A549 (cell line): ENCODE results near the gene NTSR1. TPM values are rescaled to one million over a fixed set of nuclear protein-coding genes. Genes with fewer than 3 reads are reported as not detected.

ENCODE experiments used
- ATAC-seq, 2 experiments: fragments of 200-7000 bp in 1 of 2; fragments of >200 bp in 1 of 2; cut with Nextera tagmentation in 1 of 2; cut with Tn5 transposase in 1 of 2; 3 replicates each; pipeline versions ENCODE4 v1.8.0 to v1.9.1; 2018 to 2020; ENCODE audit warnings: mild to moderate bottlenecking in 1 of 2, moderate library complexity in 1 of 2
- CTCF ChIA-PET: fragments of 300-600 bp; sonication (Branson Sonifier 250); formaldehyde crosslinking; extraction: SDS; loops from one replicate; lab custom pipeline; 2021; ENCODE audit warnings: antibody characterized with exemption, inconsistent platforms; lab: Yijun Ruan, JAX
- POLR2A ChIA-PET: fragments of 350-600 bp; formaldehyde crosslinking; extraction: SDS; loops from one replicate; lab custom pipeline; 2021; ENCODE audit warnings: antibody characterized with exemption, inconsistent platforms; lab: Yijun Ruan, JAX
- DNase-seq, 2 experiments: peaks; one replicate each; pipeline versions ENCODE4 v3.0.0 to v3.0.0-alpha.2; 2011 to 2016; ENCODE audit warnings: low read depth in 1 of 2, low spot score in 1 of 2
- FAIRE-seq: peaks from 2 replicates; lab custom pipeline; 2011; peaks lifted over from hg19 to GRCh38; lab: Jason Lieb, UNC
- H3K27ac ChIP-seq, 2 experiments: fragments of >200 bp; sonication (Bioruptor Twin); formaldehyde crosslinking; 3 replicates each; pipeline ENCODE4 v1.5.1; 2016 to 2017
- H3K4me1 ChIP-seq: fragments of >200 bp; sonication (Bioruptor Twin); formaldehyde crosslinking; 3 replicates; pipeline ENCODE4 v1.6.1; 2016
- H3K4me2 ChIP-seq: fragments of >200 bp; sonication (Bioruptor Twin); formaldehyde crosslinking; 3 replicates; pipeline ENCODE4 v1.6.1; 2016
- H3K4me3 ChIP-seq: fragments of >200 bp; sonication (Bioruptor Twin); formaldehyde crosslinking; 3 replicates; pipeline ENCODE4 v1.5.1; 2016
- H3K9me3 ChIP-seq: fragments of >200 bp; sonication (Bioruptor Twin); formaldehyde crosslinking; 3 replicates; pipeline ENCODE4 v1.6.1; 2016
- CBX8 ChIP-seq: fragments of 200-600 bp; sonication (generic); IDR thresholded peaks from 2 replicates; pipeline ENCODE4 v1.6.1; 2016
- CEBPB ChIP-seq, 2 experiments: fragments of >200 bp in 1 of 2; sonication (Bioruptor Twin) in 1 of 2; formaldehyde crosslinking in 1 of 2; IDR thresholded peaks; 2 replicates each; pipeline ENCODE4 v1.6.1; 2012 to 2016
- ESRRA ChIP-seq: fragments of 150-350 bp; IDR thresholded peaks from 2 replicates; pipeline ENCODE4 v1.6.1; 2014; ENCODE audit warnings: mild to moderate bottlenecking, low read length, borderline replicate concordance
- HOXA7 ChIP-seq: fragments of 250-450 bp; sonication (Bioruptor Pico); IDR thresholded peaks from 2 replicates; pipeline ENCODE4 v1.5.0; 2020; ENCODE audit warnings: mild to moderate bottlenecking, moderate library complexity
- KDM1A ChIP-seq: fragments of 200-600 bp; sonication (generic); IDR thresholded peaks from 2 replicates; pipeline ENCODE4 v1.6.1; 2016; ENCODE audit warnings: low read depth, mild to moderate bottlenecking
- MAFK ChIP-seq: fragments of 450-650 bp; IDR thresholded peaks from 2 replicates; pipeline ENCODE4 v1.6.1; 2014; ENCODE audit not compliant: partially characterized antibody
- NFE2L2 ChIP-seq: fragments of 150-350 bp; conservative IDR thresholded peaks from 2 replicates; pipeline ENCODE4 v1.6.1; 2014; ENCODE audit warnings: low read length
- NPAS2 ChIP-seq: fragments of 250-450 bp; sonication (Bioruptor Pico); IDR thresholded peaks from 2 replicates; pipeline ENCODE4 v1.8.0; 2022; ENCODE audit warnings: mild to moderate bottlenecking, moderate library complexity, borderline replicate concordance
- NR3C1 ChIP-seq: fragments of >200 bp; sonication (Bioruptor Twin); formaldehyde crosslinking; IDR thresholded peaks from 3 replicates; pipeline ENCODE4 v1.6.1; 2017
- POLR2AphosphoS2 ChIP-seq: conservative IDR thresholded peaks from 2 replicates; pipeline ENCODE4 v1.6.1; 2012; ENCODE audit warnings: low read length, improper control_type of control experiment, inconsistent platforms
- RAD21 ChIP-seq, 2 experiments: fragments of >200 bp in 1 of 2; sonication (Bioruptor Twin) in 1 of 2; formaldehyde crosslinking in 1 of 2; IDR thresholded peaks in 1 of 2; conservative IDR thresholded peaks in 1 of 2; 2 replicates in 1 of 2; 3 replicates in 1 of 2; pipeline ENCODE4 v1.6.1; 2012 to 2018; ENCODE audit warnings: inconsistent platforms in 1 of 2
- RARB ChIP-seq: fragments of 250-450 bp; sonication (Bioruptor Pico); IDR thresholded peaks from 2 replicates; pipeline ENCODE4 v1.8.0; 2021; ENCODE audit warnings: mild to moderate bottlenecking, moderate library complexity
- RCOR1 ChIP-seq: fragments of 150-350 bp; IDR thresholded peaks from 2 replicates; pipeline ENCODE4 v1.6.1; 2014; ENCODE audit warnings: antibody characterized with exemption, low read length, low read depth
- RNF2 ChIP-seq: fragments of 200-600 bp; sonication (generic); IDR thresholded peaks from 2 replicates; pipeline ENCODE4 v1.6.1; 2016; ENCODE audit warnings: low read depth, mild to moderate bottlenecking, antibody characterized with exemption, moderate library complexity, borderline replicate concordance
- SMC3 ChIP-seq: fragments of >200 bp; sonication (Bioruptor Twin); formaldehyde crosslinking; IDR thresholded peaks from 3 replicates; pipeline ENCODE4 v1.6.1; 2018; ENCODE audit warnings: inconsistent platforms
- SREBF2 ChIP-seq: fragments of 450-650 bp; IDR thresholded peaks from 2 replicates; pipeline ENCODE4 v1.6.1; 2014; ENCODE audit warnings: mild to moderate bottlenecking, moderate library complexity
- TP53 ChIP-seq: fragments of 250-450 bp; sonication (Bioruptor Pico); IDR thresholded peaks from 2 replicates; pipeline ENCODE4 v1.5.0; 2021; ENCODE audit warnings: mild to moderate bottlenecking, moderate library complexity
- ZC3H11A ChIP-seq: fragments of 450-650 bp; IDR thresholded peaks from 2 replicates; pipeline ENCODE4 v1.6.1; 2014; ENCODE audit warnings: antibody characterized with exemption, mild to moderate bottlenecking
- ZNF302 ChIP-seq: fragments of 250-450 bp; sonication (Bioruptor Pico); IDR thresholded peaks from 2 replicates; pipeline ENCODE4 v1.9.0; 2021; ENCODE audit warnings: inconsistent platforms, mild to moderate bottlenecking, moderate library complexity
- ZSCAN20 ChIP-seq: fragments of 250-450 bp; sonication (Bioruptor Pico); IDR thresholded peaks from 2 replicates; pipeline ENCODE4 v1.8.0; 2022; ENCODE audit warnings: mild to moderate bottlenecking, moderate library complexity
- WGBS: methylation state at CpG from one replicate; pipeline ENCODE4 v1.1.6; 2017; ENCODE audit errors: missing lambda C conversion rate; 5-methylcytosine and 5-hydroxymethylcytosine counted together
- polyA plus RNA-seq, 4 experiments: library from polyadenylated mRNA; depleted of rRNA in 3 of 4; stranded (reverse); fragments of >200 nt; fragmentation: RNase III in 1 of 4; extraction: RNeasy Plus Mini Kit Qiagen cat#74134 plus additional on column Dnase treatment in 1 of 4; gene quantifications; 2 replicates in 3 of 4; 3 replicates in 1 of 4; pipeline ENCODE4 v1.2.3, GENCODE V29; 2011 to 2017
- TF ChIP-seq, protein P1 (sequence below): IDR thresholded peaks from 2 replicates; pipeline ENCODE4 v1.6.1; 2012
- TF ChIP-seq, protein P2 (sequence below): fragments of 150-350 bp; IDR thresholded peaks from 2 replicates; pipeline ENCODE4 v1.6.1; 2014; ENCODE audit warnings: low read depth, mild to moderate bottlenecking, low read length
- TF ChIP-seq, protein P3 (sequence below): fragments of 200-600 bp; sonication (generic); IDR thresholded peaks from 2 replicates; pipeline ENCODE4 v1.6.1; 2016; ENCODE audit warnings: antibody characterized with exemption, mild to moderate bottlenecking, moderate library complexity
- TF ChIP-seq, protein P4 (sequence below): fragments of 450-650 bp; IDR thresholded peaks from 2 replicates; pipeline ENCODE4 v1.6.1; 2014; ENCODE audit warnings: antibody characterized with exemption

NTSR1 gene
- polyA plus RNA-seq, 2 of the 4 experiments (the other 2 are of a cell fraction): 0.03 TPM; not detected in 1

DNA sequence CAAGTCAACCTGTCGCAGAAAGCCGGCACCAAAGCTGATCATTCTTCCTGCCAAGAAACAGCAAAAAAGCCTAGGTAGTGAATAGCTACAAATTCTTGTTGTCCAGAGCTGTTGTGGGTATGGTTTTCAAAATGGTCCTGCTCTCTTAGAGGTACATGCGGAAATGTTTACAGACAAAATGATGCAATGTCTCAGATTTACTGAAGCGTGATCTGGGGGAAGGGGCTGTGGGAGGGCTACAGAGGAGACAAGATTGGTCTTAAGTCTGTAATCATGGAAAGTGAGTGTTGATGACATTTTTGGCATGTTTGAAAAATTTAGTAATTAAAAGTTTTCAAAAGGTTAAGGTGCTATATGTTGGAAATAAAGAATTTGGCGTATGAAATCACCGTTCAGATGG is 6.2 kb downstream of the NTSR1 start:
- no peak for FAIRE-seq
- CTCF ChIA-PET: interaction anchor here (1.1 to 2.7 kb wide), 3 partner anchors 9 to 17 kb away, joined by 3 to 8 read pairs (median 4); no protein-coding TSS in a partner anchor
- H3K4me1 ChIP-seq: peaks cover 5% of the 10 kb centered on the region; the same call in 1 of the 3 replicates

DNA sequence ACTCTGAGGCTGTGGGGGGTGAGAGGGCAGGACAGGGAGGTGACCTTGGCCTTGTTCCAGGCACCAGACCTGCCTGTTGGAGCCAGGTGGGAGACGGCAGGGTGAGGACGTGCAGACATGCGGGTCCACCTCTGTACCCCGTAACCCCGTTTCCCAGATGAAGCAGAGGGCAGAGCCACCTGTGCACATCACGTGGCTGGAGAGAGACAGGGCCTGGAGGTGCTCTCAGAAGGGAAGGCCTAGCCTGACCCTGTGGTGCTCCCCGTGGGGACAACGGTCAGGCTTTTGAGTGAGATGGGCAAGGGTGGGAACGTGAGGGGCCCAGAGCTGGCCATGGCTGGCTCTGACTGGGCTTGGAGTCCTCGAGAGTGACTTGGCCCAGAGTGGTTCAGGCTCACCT is 6.6 kb downstream of the NTSR1 start:
- 59% methylated on average over 9 of the region's 10 CpGs for WGBS
- no peak for ATAC-seq
- POLR2A ChIA-PET: no interaction called here
- CTCF ChIA-PET: interaction anchor here (1.1 to 2.7 kb wide), 3 partner anchors 8 to 17 kb away, joined by 3 to 8 read pairs (median 4); no protein-coding TSS in a partner anchor
- no peak overlapping the region for H3K4me2 ChIP-seq
- peaks cover 5% of the 10 kb centered on the region; the same call in 1 of the 3 replicates for H3K4me1 ChIP-seq
- H3K27ac ChIP-seq: no peak overlapping the region
- DNase-seq: no peak
- no peak for FAIRE-seq
- TF ChIP-seq NR3C1 (no peak), CEBPB (IDR thresholded peaks at IDR 0.05) (no peak), MAFK (no peak), ZC3H11A (no peak), HOXA7 (no peak), NPAS2 (CRISPR knock-in tag) (no peak), CBX8 (no peak), ZNF302 (CRISPR knock-in tag) (no peak), TP53 (CRISPR knock-in tag) (no peak), KDM1A (no peak)
- TF ChIP-seq, protein P1, sequence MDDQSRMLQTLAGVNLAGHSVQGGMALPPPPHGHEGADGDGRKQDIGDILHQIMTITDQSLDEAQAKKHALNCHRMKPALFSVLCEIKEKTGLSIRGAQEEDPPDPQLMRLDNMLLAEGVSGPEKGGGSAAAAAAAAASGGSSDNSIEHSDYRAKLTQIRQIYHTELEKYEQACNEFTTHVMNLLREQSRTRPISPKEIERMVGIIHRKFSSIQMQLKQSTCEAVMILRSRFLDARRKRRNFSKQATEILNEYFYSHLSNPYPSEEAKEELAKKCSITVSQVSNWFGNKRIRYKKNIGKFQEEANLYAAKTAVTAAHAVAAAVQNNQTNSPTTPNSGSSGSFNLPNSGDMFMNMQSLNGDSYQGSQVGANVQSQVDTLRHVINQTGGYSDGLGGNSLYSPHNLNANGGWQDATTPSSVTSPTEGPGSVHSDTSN: no peak
- TF ChIP-seq, protein P2, sequence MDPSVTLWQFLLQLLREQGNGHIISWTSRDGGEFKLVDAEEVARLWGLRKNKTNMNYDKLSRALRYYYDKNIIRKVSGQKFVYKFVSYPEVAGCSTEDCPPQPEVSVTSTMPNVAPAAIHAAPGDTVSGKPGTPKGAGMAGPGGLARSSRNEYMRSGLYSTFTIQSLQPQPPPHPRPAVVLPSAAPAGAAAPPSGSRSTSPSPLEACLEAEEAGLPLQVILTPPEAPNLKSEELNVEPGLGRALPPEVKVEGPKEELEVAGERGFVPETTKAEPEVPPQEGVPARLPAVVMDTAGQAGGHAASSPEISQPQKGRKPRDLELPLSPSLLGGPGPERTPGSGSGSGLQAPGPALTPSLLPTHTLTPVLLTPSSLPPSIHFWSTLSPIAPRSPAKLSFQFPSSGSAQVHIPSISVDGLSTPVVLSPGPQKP: no peak
- H3K4me3 ChIP-seq: no peak overlapping the region
- H3K9me3 ChIP-seq: no peaks in the 10 kb centered on the region

More for the DNA sequence above, 6.2 kb downstream of the NTSR1 start:
- no peaks in the 10 kb centered on the region for H3K9me3 ChIP-seq
- no peak overlapping the region for H3K4me2 ChIP-seq
- 88% methylated on average over 6 of the region's 6 CpGs for WGBS
- no peak overlapping the region for H3K4me3 ChIP-seq
- H3K27ac ChIP-seq: no peak overlapping the region
- TF ChIP-seq RARB (CRISPR knock-in tag) (no peak), RNF2 (no peak), ZSCAN20 (no peak), SMC3 (no peak), RAD21 (conservative IDR thresholded peaks at IDR 0.05 in 1 of 2, IDR thresholded peaks at IDR 0.05 in 1 of 2) (no peak), NFE2L2 (no peak), MAFK (no peak), ZC3H11A (no peak), ESRRA (no peak), RCOR1 (no peak), SREBF2 (no peak), POLR2AphosphoS2 (no peak), KDM1A (no peak), ZNF302 (CRISPR knock-in tag) (no peak), CBX8 (no peak)
- TF ChIP-seq, protein P3, sequence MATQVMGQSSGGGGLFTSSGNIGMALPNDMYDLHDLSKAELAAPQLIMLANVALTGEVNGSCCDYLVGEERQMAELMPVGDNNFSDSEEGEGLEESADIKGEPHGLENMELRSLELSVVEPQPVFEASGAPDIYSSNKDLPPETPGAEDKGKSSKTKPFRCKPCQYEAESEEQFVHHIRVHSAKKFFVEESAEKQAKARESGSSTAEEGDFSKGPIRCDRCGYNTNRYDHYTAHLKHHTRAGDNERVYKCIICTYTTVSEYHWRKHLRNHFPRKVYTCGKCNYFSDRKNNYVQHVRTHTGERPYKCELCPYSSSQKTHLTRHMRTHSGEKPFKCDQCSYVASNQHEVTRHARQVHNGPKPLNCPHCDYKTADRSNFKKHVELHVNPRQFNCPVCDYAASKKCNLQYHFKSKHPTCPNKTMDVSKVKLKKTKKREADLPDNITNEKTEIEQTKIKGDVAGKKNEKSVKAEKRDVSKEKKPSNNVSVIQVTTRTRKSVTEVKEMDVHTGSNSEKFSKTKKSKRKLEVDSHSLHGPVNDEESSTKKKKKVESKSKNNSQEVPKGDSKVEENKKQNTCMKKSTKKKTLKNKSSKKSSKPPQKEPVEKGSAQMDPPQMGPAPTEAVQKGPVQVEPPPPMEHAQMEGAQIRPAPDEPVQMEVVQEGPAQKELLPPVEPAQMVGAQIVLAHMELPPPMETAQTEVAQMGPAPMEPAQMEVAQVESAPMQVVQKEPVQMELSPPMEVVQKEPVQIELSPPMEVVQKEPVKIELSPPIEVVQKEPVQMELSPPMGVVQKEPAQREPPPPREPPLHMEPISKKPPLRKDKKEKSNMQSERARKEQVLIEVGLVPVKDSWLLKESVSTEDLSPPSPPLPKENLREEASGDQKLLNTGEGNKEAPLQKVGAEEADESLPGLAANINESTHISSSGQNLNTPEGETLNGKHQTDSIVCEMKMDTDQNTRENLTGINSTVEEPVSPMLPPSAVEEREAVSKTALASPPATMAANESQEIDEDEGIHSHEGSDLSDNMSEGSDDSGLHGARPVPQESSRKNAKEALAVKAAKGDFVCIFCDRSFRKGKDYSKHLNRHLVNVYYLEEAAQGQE: no peak
- TF ChIP-seq, protein P4, sequence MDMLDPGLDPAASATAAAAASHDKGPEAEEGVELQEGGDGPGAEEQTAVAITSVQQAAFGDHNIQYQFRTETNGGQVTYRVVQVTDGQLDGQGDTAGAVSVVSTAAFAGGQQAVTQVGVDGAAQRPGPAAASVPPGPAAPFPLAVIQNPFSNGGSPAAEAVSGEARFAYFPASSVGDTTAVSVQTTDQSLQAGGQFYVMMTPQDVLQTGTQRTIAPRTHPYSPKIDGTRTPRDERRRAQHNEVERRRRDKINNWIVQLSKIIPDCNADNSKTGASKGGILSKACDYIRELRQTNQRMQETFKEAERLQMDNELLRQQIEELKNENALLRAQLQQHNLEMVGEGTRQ: no peak
- TF ChIP-seq, protein P1: no peak
- TF ChIP-seq, protein P2: no peak
- no peak for DNase-seq
- no peak for ATAC-seq
- POLR2A ChIA-PET: no interaction called here
